Uterus (tissue), 4 donors: Measurements from ENCODE around the gene FST. TPM values are rescaled to one million over a fixed set of nuclear protein-coding genes. Genes with fewer than 3 reads are reported as not detected.

ENCODE experiments used
- DNase-seq, 2 donors: peaks; one replicate each; pipeline ENCODE4 v3.0.0-alpha.2; 2019 to 2020
- H3K27ac ChIP-seq, 2 donors: fragments of 200-600 bp; sonication (generic); 1 replicate in 1 of 2; 2 replicates in 1 of 2; pipeline ENCODE4 v1.5.1; 2016 to 2018
- H3K27me3 ChIP-seq, 2 donors: fragments of 200-600 bp; sonication (generic); one replicate each; pipeline ENCODE4 v1.5.1; 2018 to 2019; ENCODE audit warnings: control low read depth in 1 of 2
- H3K36me3 ChIP-seq, 2 donors: fragments of 200-600 bp; sonication (generic); one replicate each; pipeline ENCODE4 v1.5.1; 2019; ENCODE audit warnings: control low read depth in 1 of 2
- H3K4me1 ChIP-seq, 2 donors: fragments of 200-600 bp; sonication (generic); one replicate each; pipeline ENCODE4 v1.5.1; 2018 to 2019; ENCODE audit warnings: control low read depth in 1 of 2
- H3K4me3 ChIP-seq, 2 donors: fragments of 200-600 bp; sonication (generic); 1 replicate in 1 of 2; 2 replicates in 1 of 2; pipeline ENCODE4 v1.5.1; 2018 to 2019; ENCODE audit warnings: mild to moderate bottlenecking in 1 of 2
- H3K9me3 ChIP-seq, 2 donors: fragments of 200-600 bp; sonication (generic); one replicate each; pipeline ENCODE4 v1.5.1; 2019; ENCODE audit warnings: control low read depth in 1 of 2
- CTCF ChIP-seq, 4 experiments: fragments of 200-600 bp in 2 of 4; fragments of 450-650 bp in 2 of 4; sonication (generic) in 2 of 4; IDR thresholded peaks; one replicate each; pipeline ENCODE4 v1.5.1; 2016 to 2019; ENCODE audit warnings: antibody characterized with exemption in 4 of 4, mild to moderate bottlenecking in 2 of 4, moderate library complexity in 1 of 4
- POLR2A ChIP-seq, 2 donors: fragments of 450-650 bp; IDR thresholded peaks; one replicate each; pipeline ENCODE4 v1.6.1; 2016; ENCODE audit warnings: antibody characterized with exemption in 2 of 2, mild to moderate bottlenecking in 1 of 2, moderate library complexity in 1 of 2
- intact Hi-C: fragments of 100-400 bp; cut with DNase I; formaldehyde crosslinking; loops from one replicate; pipeline ENCODE4 v1.15.1; 2023; ENCODE audit warnings: low total_unique reads
- total RNA-seq, 4 donors: library from RNA; depleted of rRNA in 3 of 4; stranded (reverse); fragments of >200 nt in 3 of 4; gene quantifications; one replicate each; pipeline versions ENCODE4 v1.1.0 to v1.2.4, GENCODE V29; 2014 to 2023
- donor health status: DM: yes; HTN: yes; CAD: no.

FST gene
- 1 to 10 TPM in 3 of 4 donors, under 1 TPM in 1; 0.51 to 10.0 (median 6.8) TPM for total RNA-seq

GRCh38 chr5:53480416-53481158 is at the start of gene FST:
TSS of gene FST (plus strand) at chr5:53480629. CDS start at chr5:53480792, 163 bp downstream.
- Histone ChIP-seq H3K4me3 (peak within 1 kb of the TSS; percentile 55 to 65), H3K36me3 (no peaks in the 10 kb centered on the region), H3K9me3 (no peaks in the 10 kb centered on the region), H3K27ac (peak within 1 kb of the TSS; percentile 40 to 74), H3K27me3 (no peaks in the 10 kb centered on the region), H3K4me1 (no peaks in the 10 kb centered on the region)
- intact Hi-C loops = no loop called here
- DNase-seq = peak; percentile 15
- TF ChIP-seq POLR2A (IDR thresholded peaks at IDR 0.05) = no peak
- TF ChIP-seq CTCF (IDR thresholded peaks at IDR 0.05) = no peak

- no peak for TF ChIP-seq POLR2A (IDR thresholded peaks at IDR 0.05)
- TF ChIP-seq CTCF (IDR thresholded peaks at IDR 0.05) = no peak
- Histone ChIP-seq H3K9me3 (no peaks in the 10 kb centered on the region), H3K27me3 (no peaks in the 10 kb centered on the region), H3K36me3 (no peaks in the 10 kb centered on the region), H3K27ac (no peak overlapping the region), H3K4me3 (no peak overlapping the region), H3K4me1 (no peaks in the 10 kb centered on the region)
- intact Hi-C loops = no loop called here
- DNase-seq = no peak
Observed at GRCh38 chr5:53431665-53432064, 48.8 kb upstream of the FST start.

GRCh38 chr5:53433026-53433425 is 47.4 kb upstream of the FST start:
- H3K4me1 ChIP-seq = no peaks in the 10 kb centered on the region
- no peaks in the 10 kb centered on the region for H3K36me3 ChIP-seq
- no peak overlapping the region for H3K4me3 ChIP-seq
- intact Hi-C loops = no loop called here
- H3K27ac ChIP-seq = no peak overlapping the region
- no peak for DNase-seq
- TF ChIP-seq CTCF (IDR thresholded peaks at IDR 0.05) (no peak), POLR2A (IDR thresholded peaks at IDR 0.05) (no peak)
- H3K27me3 ChIP-seq = no peaks in the 10 kb centered on the region
- H3K9me3 ChIP-seq = no peaks in the 10 kb centered on the region

GRCh38 chr5:53434541-53434940 is 45.9 kb upstream of the FST start:
- intact Hi-C loops = no loop called here
- TF ChIP-seq POLR2A (IDR thresholded peaks at IDR 0.05) (no peak), CTCF (IDR thresholded peaks at IDR 0.05) (no peak)
- H3K9me3 ChIP-seq = no peaks in the 10 kb centered on the region
- no peak overlapping the region for H3K27ac ChIP-seq
- no peaks in the 10 kb centered on the region for H3K4me1 ChIP-seq
- no peak overlapping the region for H3K4me3 ChIP-seq
- DNase-seq = no peak
- no peaks in the 10 kb centered on the region for H3K27me3 ChIP-seq
- H3K36me3 ChIP-seq = no peaks in the 10 kb centered on the region

- Histone ChIP-seq H3K4me3 (no peak overlapping the region), H3K27ac (no peak overlapping the region), H3K27me3 (no peaks in the 10 kb centered on the region), H3K36me3 (no peaks in the 10 kb centered on the region), H3K4me1 (no peaks in the 10 kb centered on the region), H3K9me3 (no peaks in the 10 kb centered on the region)
- no peak for DNase-seq
- intact Hi-C loops = no loop called here
- no peak for TF ChIP-seq POLR2A (IDR thresholded peaks at IDR 0.05)
Observed at GRCh38 chr5:53436480-53437191, 43.8 kb upstream of the FST start.
